ENCODE data around the gene DND1.

DNA sequence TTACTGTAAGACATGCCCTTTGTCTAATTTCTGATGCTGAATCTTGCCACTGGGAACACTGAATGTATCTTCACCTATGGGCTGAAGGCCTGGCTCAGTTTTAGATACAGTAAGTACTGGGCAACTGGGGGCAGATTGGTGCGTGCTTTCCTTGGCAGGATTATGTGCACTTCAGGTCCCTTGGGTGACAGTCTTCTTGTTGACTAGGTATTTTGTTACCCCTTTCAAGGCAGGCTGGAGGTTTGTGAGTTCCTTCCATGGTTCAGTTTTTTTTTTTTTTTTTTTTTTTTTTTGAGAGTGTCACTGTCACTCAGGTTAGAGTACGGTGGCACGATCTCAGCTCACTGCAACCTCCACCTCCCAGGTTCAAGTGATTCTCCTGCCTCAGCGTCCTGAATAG is 34.4 kb upstream of the DND1 start:
- TF ChIP-seq, protein P1, sequence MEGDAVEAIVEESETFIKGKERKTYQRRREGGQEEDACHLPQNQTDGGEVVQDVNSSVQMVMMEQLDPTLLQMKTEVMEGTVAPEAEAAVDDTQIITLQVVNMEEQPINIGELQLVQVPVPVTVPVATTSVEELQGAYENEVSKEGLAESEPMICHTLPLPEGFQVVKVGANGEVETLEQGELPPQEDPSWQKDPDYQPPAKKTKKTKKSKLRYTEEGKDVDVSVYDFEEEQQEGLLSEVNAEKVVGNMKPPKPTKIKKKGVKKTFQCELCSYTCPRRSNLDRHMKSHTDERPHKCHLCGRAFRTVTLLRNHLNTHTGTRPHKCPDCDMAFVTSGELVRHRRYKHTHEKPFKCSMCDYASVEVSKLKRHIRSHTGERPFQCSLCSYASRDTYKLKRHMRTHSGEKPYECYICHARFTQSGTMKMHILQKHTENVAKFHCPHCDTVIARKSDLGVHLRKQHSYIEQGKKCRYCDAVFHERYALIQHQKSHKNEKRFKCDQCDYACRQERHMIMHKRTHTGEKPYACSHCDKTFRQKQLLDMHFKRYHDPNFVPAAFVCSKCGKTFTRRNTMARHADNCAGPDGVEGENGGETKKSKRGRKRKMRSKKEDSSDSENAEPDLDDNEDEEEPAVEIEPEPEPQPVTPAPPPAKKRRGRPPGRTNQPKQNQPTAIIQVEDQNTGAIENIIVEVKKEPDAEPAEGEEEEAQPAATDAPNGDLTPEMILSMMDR (IDR thresholded peaks at IDR 0.05): no peak
- no peak for TF ChIP-seq POLR2A (IDR thresholded peaks at IDR 0.05)

All from right lobe of liver (tissue), 4 donors.